Activated CD4-positive, alpha-beta T cell treated with anti-CD3 and anti-CD28 coated beads for 4 hours (primary cell): ENCODE measurements around the gene GTSE1.

ENCODE experiments used
- DNase-seq, 2 donors: peaks; one replicate each; pipeline ENCODE4 v3.0.0-alpha.2; 2020

GTSE1 gene

DNA sequence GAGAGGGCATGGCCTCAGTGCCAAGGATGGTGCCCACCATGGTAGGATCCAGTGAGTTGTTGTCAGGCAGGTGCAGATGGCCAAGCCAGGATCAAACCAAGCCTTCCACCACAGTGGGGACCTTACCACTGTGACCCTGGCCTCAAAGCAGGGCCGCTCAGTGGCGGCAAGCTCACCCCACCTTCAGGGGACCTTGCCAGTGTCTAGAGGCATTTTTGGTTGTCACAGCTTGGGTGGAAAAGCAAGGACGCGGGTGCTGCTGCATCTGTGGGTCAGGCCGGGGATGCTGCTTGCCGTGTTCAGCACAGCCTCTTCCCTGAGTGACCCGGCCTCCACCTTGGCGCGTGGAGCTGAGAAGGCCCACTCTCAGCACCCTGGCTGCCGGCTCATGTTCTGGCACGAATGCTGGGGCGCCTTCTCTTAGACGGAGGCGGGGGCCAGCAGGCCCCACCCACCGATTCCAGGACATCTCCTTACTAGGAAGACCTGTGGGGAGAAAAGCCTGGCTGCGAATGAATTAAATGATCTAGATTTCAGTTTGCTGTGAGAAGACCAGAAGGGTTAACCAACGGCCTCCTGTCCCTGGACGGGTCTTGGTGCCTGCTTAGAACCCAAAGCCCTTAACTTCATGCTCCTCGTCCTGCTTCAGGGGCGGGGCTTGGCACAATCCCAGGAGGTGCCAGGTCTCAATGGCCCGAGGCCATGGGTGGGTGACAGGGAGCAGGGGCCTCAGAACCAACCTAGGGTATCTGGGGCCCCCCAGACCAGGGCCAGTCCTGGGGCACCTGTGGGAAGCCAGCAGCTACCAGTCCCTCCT lies 57.7 kb downstream of the GTSE1 start:
- DNase-seq: no peak

DNA sequence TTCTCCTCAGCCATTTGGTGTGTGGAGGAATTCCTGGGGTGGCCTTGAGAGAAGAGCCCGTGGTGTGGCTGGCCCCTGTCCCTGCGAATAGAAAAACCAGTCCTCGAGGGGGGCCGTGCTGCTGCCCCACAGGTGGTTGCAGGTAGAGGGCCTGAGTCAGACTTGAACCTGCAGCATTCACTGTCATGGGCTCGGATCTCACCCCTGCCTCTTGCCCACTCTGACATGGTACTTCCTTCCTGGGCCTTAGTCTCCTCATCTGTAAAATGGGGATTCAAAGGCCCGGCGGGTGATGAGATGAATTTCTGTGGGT lies 58.3 kb downstream of the GTSE1 start:
- no peak for DNase-seq

GRCh38 chr22:46355369-46355995 lies 58.8 kb downstream of the GTSE1 start:
- DNase-seq: peak; percentile 36 to 62

DNA sequence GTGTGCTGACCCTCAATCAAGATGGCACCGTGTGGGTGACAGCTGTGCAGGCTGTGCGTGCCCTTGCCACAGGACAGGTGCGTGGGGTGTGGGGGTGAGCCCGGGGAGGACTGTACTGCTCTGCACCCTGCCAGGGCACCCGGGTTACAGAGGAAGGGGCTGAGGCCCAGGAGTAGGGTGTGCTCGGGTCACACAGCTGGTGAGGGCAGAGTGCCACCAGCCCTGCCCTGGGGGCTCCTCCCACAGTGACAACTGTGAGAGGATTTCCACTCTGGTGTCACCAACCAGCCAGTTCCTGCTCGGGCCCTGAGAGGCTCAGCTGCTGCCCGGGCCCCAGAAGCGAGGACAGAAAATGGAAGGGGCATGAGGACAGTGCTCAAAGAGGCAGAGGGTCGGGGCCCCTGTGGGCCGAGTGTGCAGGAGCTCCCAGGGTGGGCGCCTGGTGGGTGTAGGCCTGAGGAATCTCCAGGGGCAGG lies 59.4 kb downstream of the GTSE1 start:
- no peak for DNase-seq

GRCh38 chr22:46356496-46357480 lies 60.1 kb downstream of the GTSE1 start:
- DNase-seq: no peak

GRCh38 chr22:46357711-46358520 lies 61.2 kb downstream of the GTSE1 start:
- no peak for DNase-seq

DNA sequence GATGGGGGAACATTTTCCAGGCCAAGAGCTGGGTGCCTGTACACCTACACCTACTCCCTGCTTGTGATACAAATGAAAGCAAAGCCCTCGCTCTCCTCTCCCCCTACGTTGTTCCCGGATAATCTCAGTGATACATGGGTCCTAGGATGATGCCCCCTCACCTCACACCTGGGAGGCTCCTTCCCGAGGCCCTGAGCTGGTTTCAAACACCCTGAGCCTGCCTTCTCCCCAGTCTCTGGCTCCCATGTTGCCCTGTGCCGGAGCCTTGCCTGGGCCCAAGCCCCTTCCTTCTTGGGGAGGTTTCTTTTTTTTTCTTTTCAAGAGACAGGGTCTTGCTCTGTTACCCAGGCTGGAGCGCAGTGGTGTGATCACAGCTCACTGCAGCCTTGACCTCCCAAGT lies 62.1 kb downstream of the GTSE1 start:
- DNase-seq: no peak

DNA sequence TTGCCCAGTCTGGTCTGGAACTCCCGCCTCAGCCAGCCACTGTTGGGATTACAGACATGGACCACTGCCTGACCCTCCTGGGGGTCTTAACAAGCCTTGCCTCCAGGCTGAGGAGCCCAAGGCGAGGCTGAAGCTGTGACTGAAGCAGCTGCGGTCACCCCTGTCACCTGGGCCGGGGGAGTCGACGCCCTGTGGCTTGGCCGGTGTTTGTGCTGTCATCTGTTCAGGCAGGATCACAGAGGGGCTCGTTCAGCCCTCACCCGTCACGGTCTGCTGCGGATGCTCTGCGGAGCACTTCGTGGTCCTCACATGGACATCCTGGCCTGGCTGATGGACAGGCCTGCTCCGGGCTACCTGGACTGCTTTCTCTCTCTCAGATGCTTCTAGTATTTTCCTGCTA lies 62.7 kb downstream of the GTSE1 start:
- DNase-seq: no peak

DNA sequence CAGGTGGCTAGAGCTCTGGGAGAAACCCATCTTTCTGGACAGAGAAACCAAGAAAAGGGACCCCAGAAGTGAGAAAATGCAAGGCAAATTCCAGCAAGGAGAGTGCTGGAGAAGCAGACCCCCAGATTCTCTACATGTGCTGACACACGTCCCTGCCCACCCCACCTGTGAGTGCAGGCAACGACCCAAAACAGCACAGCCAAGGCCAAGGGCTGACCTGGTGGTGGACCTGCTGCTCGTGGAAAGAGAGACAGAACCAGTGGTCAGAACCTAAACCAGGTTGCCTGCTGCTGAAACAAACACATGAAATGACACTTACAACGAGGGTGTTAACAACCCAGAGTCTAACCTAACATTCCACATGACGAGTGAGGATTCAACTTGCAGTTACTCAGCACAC lies 63.4 kb downstream of the GTSE1 start:
- DNase-seq: no peak

DNA sequence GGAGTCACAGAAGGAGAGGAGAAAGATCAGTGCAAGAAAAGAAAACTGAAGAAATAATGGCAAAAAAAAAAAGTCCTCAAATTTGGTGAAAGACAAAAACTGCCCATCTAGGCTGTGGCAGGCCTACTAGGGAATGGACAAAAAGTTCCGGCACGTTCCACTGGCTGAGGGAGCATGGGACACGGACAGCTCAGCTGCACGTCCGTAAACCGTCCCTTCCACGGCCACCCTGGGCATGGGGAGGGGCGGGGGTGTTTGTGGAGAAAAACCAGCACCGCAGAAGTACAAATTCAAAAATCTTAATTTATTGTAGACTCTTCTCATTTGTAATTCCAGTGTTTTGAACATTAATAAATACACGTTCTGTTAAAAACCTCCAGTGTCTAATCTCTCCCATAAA lies 64.2 kb downstream of the GTSE1 start:
- no peak for DNase-seq

DNA sequence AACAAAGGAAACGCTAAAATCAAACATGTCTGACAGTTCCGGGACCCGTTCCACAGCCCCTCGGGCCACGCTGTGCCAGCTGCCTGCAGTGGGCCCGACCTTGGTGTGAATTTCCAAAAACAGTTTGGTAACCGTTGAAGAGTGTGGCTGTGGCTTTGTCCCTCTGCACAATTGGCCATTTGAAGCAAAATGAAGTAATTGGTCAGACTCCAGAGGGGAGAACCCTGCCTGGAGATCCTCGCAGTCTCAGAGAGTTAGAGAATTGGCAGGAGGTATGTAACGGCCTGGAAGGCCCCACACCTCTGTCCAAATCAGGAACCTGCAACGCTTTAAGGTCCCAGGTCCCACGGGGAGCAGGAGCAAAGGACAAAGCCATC lies 65.1 kb downstream of the GTSE1 start:
- DNase-seq: no peak

- DNase-seq: no peak
Measured at GRCh38 chr22:46362203-46362933, 65.7 kb downstream of the GTSE1 start.

GRCh38 chr22:46362934-46363515 lies 66.4 kb downstream of the GTSE1 start:
- DNase-seq: no peak

GRCh38 chr22:46363611-46364321 lies 67.1 kb downstream of the GTSE1 start:
- DNase-seq: no peak

DNA sequence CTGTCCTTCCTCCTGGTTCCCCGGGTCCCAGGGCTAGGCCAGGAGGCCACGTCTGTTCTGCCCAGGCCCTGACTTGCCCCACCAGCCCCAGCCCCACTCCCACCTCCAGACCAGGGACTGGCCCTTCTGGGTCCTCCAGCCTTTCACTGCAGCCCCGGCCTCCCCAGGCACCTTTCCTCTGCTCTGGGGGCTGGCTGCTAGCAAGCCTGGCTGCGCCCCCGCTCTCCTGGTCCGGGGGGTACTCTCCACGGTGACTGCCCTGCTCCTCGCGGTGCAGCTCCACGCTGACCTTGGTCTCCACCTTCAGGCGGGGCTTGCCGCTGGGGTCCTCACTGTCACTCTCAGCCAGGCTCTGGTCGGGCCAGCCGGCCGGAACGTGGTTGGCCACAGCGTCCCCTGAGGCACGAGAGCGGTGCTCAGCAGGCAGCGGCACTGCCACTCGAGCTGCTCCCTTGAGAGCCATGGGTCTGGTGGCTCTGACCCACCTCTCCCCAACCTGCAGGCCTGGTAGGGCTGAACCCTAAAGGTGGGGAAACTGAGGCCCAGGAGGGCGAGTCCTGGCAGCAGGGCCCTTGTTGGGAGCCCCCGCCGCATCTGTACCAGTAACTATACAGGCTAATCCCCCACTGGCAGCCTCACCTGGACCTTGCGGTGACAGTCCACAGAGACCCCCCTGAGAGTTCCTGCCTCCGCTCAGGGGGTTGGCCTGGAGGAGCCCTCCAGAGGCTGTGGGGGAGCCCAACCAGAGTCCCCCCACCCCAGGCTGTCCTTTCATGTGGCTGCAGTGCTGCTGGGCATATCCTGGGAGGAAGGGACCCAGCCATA lies 67.9 kb downstream of the GTSE1 start:
- DNase-seq: no peak

GRCh38 chr22:46365166-46365624 lies 68.5 kb downstream of the GTSE1 start:
- no peak for DNase-seq

DNA sequence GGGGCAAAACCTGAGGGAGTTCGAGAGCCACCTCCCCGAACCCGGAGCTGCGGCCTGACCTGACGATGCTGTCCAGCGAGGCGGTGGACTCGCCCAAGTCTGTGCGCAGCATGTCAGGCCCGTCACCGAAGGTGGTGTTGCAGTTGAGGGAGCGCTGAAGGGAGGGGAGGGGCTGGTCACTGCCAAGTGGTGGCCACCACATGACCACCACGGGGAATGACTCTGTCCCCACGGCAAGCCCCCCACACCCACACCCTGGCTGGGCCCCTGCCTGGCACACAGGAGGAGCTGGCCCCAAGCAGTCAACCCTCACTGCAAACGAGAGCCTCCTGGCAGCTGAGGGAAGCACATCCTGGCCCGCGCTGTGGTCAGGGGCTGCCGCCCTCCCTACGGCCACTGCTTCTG lies 69.7 kb downstream of the GTSE1 start:
- no peak for DNase-seq

- peak in 1 of 2 donors; percentile 24 for DNase-seq
Measured at GRCh38 chr22:46366801-46367706, 70.4 kb downstream of the GTSE1 start.
